GM12875 (cell line): ENCODE results near the gene POLR1G.

ENCODE experiments used
- H3K4me3 ChIP-seq: one replicate; pipeline ENCODE4 v1.5.1; 2011; ENCODE audit warnings: low read depth, low read length, control low read depth
- TF ChIP-seq, protein P1 (sequence below): IDR thresholded peaks from 2 replicates; pipeline ENCODE4 v1.5.1; 2011; ENCODE audit warnings: low read depth, mild to moderate bottlenecking, control low read depth, inconsistent platforms, low read length, moderate library complexity, borderline replicate concordance; ENCODE audit not compliant: insufficient read depth

The POLR1G gene

GRCh38 chr19:45406226-45407090 lies at the start of gene POLR1G:
Gene POLR1G, plus strand, starts transcription at chr19:45406644. Its CDS starts 53 bp downstream, at chr19:45406697.
- TF ChIP-seq, protein P1, sequence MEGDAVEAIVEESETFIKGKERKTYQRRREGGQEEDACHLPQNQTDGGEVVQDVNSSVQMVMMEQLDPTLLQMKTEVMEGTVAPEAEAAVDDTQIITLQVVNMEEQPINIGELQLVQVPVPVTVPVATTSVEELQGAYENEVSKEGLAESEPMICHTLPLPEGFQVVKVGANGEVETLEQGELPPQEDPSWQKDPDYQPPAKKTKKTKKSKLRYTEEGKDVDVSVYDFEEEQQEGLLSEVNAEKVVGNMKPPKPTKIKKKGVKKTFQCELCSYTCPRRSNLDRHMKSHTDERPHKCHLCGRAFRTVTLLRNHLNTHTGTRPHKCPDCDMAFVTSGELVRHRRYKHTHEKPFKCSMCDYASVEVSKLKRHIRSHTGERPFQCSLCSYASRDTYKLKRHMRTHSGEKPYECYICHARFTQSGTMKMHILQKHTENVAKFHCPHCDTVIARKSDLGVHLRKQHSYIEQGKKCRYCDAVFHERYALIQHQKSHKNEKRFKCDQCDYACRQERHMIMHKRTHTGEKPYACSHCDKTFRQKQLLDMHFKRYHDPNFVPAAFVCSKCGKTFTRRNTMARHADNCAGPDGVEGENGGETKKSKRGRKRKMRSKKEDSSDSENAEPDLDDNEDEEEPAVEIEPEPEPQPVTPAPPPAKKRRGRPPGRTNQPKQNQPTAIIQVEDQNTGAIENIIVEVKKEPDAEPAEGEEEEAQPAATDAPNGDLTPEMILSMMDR: no peak
- H3K4me3 ChIP-seq: peak within 1 kb of the TSS; percentile 82

DNA sequence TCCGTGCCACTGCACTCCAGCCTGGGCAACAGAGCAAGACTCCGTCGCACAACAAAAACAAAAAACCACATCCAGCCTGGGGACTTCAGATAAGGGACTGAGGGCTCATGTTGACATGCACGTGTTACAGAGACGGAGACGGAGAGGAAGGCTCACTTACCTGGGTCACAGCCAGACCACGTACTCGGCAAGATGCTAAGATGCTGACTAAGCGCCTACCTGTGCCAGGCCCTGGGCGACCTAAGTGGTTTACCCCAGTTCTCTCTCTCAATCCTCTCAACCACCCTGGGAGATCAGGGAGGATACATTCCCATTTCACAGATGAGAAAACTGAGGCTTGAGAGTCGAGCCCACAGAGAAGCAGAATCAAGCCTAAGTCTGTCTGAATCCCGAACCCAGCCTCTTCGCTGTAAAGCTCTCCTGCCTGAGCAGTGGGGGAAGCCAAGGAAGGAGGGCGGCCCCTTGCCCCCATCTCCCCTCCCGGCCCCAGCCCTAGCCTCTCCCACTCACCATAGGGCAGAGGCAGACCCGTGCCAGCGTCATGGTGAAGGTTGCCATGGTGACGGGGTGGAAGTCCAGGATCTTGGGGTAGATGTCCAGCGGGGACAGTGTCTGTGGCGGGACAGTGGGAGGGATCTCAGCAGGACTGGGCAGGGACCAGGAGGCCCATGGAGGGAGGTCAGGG lies 49.5 kb upstream of the POLR1G start:
- TF ChIP-seq, protein P1: no peak
- H3K4me3 ChIP-seq: no peak overlapping the region

- TF ChIP-seq, protein P1: no peak
- no peak overlapping the region for H3K4me3 ChIP-seq
These were observed 49.0 kb upstream of the POLR1G start for GRCh38 chr19:45357445-45357783.

GRCh38 chr19:45358213-45358792 lies 48.1 kb upstream of the POLR1G start:
- no peak overlapping the region for H3K4me3 ChIP-seq
- TF ChIP-seq, protein P1: no peak

DNA sequence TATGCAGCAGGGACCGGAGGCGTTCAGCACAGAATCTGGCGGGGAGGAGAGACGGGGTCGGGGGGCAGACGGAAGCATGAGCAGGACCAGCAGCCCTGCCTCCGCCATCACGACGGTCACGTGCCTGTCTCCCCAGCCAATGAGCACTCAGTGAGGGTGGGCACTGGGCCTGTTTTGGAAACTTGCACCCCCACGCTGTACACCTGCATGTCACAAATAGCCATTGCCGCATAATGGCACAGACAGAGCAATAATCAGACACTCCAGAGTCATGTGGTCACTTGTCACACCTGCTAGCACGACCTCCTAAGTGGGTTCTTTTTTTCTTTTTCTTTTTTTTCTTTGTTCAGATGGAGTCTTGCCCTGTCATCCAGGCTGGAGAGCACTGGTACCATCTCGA lies 44.8 kb upstream of the POLR1G start:
- TF ChIP-seq, protein P1: no peak
- no peak overlapping the region for H3K4me3 ChIP-seq

DNA sequence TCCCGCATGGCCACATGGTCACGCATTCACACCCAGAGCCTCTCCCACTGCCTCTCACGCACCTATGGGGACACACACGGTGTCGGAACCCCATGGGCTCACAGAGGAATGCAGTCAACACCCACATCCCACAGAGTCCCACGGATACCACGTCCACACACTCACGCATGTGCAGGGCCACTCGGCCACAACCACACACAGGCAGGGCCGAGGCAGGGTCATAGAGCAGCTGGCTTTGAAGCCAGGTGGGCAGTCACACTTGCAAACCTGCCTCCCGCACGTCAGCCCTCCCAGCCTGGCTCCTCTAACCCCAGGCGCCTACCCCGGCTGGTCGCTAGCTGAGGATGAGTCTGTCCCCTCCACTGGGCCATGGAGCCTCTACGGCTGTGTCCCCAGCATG lies 44.2 kb upstream of the POLR1G start:
- no peak overlapping the region for H3K4me3 ChIP-seq
- TF ChIP-seq, protein P1: no peak
